ENCODE measurements around the gene MISP3.

DNA sequence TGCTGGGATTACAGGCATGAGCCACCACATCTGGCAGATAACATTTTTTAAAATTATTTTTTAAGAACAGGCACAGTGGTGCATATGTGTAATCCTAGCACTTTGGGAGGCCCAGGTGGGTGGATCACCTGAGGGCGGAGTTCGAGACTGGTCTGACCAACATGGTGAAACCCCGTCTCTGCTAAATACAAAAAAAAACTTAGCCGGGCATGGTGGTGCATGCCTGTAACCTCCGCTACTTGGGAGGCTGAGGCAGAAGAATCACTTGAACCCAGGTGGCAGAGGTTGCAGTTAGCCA, 10.1 kb upstream of the MISP3 start:
- TF ChIP-seq EP300 (IDR thresholded peaks at IDR 0.05), result no peak
- TF ChIP-seq, protein P1, sequence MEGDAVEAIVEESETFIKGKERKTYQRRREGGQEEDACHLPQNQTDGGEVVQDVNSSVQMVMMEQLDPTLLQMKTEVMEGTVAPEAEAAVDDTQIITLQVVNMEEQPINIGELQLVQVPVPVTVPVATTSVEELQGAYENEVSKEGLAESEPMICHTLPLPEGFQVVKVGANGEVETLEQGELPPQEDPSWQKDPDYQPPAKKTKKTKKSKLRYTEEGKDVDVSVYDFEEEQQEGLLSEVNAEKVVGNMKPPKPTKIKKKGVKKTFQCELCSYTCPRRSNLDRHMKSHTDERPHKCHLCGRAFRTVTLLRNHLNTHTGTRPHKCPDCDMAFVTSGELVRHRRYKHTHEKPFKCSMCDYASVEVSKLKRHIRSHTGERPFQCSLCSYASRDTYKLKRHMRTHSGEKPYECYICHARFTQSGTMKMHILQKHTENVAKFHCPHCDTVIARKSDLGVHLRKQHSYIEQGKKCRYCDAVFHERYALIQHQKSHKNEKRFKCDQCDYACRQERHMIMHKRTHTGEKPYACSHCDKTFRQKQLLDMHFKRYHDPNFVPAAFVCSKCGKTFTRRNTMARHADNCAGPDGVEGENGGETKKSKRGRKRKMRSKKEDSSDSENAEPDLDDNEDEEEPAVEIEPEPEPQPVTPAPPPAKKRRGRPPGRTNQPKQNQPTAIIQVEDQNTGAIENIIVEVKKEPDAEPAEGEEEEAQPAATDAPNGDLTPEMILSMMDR (IDR thresholded peaks at IDR 0.05), result no peak
